ENCODE measurements around the gene SDK1. TPM values are rescaled to one million over a fixed set of nuclear protein-coding genes. Genes with fewer than 3 reads are reported as not detected.

The SDK1 gene
- total RNA-seq, 1 experiment from 2014 or later: 9.3 TPM

DNA sequence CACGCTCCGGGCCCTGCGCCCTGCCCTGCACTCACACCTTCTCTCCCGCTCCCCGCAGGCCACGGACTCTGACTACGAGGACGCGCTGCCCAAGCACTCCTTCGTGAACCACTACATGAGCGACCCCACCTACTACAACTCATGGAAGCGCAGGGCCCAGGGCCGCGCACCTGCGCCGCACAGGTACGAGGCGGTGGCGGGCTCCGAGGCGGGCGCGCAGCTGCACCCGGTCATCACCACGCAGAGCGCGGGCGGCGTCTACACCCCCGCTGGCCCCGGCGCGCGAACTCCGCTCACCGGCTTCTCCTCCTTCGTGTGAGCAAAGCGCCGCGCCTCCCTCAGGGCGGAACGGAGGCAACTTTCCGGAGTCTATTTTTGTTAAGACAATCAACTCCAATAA is 964.0 kb downstream of the SDK1 start:
- peaks cover 4% of the 10 kb centered on the region; the same call in 1 of the 2 replicates for H3K4me1 Mint-ChIP-seq
- H3K36me3 Mint-ChIP-seq: no peaks in the 10 kb centered on the region
- TF ChIP-seq PRRX2 (CRISPR knock-in tag; IDR thresholded peaks at IDR 0.05): no peak
- TF ChIP-seq, protein P1, sequence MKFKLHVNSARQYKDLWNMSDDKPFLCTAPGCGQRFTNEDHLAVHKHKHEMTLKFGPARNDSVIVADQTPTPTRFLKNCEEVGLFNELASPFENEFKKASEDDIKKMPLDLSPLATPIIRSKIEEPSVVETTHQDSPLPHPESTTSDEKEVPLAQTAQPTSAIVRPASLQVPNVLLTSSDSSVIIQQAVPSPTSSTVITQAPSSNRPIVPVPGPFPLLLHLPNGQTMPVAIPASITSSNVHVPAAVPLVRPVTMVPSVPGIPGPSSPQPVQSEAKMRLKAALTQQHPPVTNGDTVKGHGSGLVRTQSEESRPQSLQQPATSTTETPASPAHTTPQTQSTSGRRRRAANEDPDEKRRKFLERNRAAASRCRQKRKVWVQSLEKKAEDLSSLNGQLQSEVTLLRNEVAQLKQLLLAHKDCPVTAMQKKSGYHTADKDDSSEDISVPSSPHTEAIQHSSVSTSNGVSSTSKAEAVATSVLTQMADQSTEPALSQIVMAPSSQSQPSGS (CRISPR knock-in tag; IDR thresholded peaks at IDR 0.05; ENCODE audit: borderline replicate concordance, low read depth): no peak
- no peak for TF ChIP-seq NR1H2 (CRISPR knock-in tag; IDR thresholded peaks at IDR 0.05)
- no peak for TF ChIP-seq ATF1 (CRISPR knock-in tag; IDR thresholded peaks at IDR 0.05)
- no peak for TF ChIP-seq ZNF263 (CRISPR knock-in tag; IDR thresholded peaks at IDR 0.05; ENCODE audit: low read depth)
- TF ChIP-seq IRF2 (CRISPR knock-in tag; IDR thresholded peaks at IDR 0.05; ENCODE audit: borderline replicate concordance, low read depth): no peak
- TF ChIP-seq, protein P2, sequence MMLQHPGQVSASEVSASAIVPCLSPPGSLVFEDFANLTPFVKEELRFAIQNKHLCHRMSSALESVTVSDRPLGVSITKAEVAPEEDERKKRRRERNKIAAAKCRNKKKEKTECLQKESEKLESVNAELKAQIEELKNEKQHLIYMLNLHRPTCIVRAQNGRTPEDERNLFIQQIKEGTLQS (CRISPR knock-in tag; conservative IDR thresholded peaks at IDR 0.05): no peak
- TF ChIP-seq CREM (CRISPR knock-in tag; IDR thresholded peaks at IDR 0.05): no peak
- TF ChIP-seq, protein P3, sequence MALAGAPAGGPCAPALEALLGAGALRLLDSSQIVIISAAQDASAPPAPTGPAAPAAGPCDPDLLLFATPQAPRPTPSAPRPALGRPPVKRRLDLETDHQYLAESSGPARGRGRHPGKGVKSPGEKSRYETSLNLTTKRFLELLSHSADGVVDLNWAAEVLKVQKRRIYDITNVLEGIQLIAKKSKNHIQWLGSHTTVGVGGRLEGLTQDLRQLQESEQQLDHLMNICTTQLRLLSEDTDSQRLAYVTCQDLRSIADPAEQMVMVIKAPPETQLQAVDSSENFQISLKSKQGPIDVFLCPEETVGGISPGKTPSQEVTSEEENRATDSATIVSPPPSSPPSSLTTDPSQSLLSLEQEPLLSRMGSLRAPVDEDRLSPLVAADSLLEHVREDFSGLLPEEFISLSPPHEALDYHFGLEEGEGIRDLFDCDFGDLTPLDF (CRISPR knock-in tag; IDR thresholded peaks at IDR 0.05): no peak
- no peak for TF ChIP-seq ZNF671 (CRISPR knock-in tag; IDR thresholded peaks at IDR 0.05)
- TF ChIP-seq ZNF423 (CRISPR knock-in tag; IDR thresholded peaks at IDR 0.05): no peak
- TF ChIP-seq TP53 (CRISPR knock-in tag; IDR thresholded peaks at IDR 0.05): no peak
- ATAC-seq (0 out of 2 replicates have a peak, but pooled peaks have one; percentile 21), DNase-seq (ENCODE audit: low spot score) (no peak)
- H3K4me3 Mint-ChIP-seq: no peak overlapping the region
- H3K27ac Mint-ChIP-seq: no peak overlapping the region
- no peaks in the 10 kb centered on the region for H3K9me3 Mint-ChIP-seq
- ChIA-PET POLR2A (no interaction called here), CTCF (no interaction called here)
- no peaks in the 10 kb centered on the region for H3K27me3 Mint-ChIP-seq (ENCODE audit: low read depth)

DNA sequence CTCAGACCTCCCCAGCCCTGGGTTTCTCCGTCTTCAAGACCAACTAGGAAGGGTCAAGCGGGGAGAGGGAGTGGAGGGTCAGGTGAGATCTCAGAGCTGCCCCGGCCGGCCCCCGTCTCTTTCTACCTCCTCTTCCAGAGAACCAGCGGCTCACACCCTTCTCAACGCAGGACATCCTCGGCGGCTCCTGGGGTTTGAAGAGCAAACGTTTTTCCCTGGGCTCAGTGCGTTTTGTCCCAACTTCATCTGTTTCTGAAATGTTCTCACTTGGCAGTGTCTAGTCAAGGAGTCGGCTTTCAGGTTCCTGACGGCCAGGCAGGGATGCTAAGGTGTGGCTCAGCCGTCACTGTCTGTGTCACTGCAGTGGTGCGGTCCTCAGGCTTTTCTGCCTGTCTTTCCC is 964.6 kb downstream of the SDK1 start:
- no peak overlapping the region for H3K27ac Mint-ChIP-seq
- H3K27me3 Mint-ChIP-seq (ENCODE audit: low read depth): no peaks in the 10 kb centered on the region
- ATAC-seq: no peak
- DNase-seq (ENCODE audit: low spot score): no peak
- H3K36me3 Mint-ChIP-seq: no peaks in the 10 kb centered on the region
- H3K9me3 Mint-ChIP-seq: no peaks in the 10 kb centered on the region
- no peak for TF ChIP-seq ZNF138 (CRISPR knock-in tag; conservative IDR thresholded peaks at IDR 0.05)
- TF ChIP-seq, protein P4, sequence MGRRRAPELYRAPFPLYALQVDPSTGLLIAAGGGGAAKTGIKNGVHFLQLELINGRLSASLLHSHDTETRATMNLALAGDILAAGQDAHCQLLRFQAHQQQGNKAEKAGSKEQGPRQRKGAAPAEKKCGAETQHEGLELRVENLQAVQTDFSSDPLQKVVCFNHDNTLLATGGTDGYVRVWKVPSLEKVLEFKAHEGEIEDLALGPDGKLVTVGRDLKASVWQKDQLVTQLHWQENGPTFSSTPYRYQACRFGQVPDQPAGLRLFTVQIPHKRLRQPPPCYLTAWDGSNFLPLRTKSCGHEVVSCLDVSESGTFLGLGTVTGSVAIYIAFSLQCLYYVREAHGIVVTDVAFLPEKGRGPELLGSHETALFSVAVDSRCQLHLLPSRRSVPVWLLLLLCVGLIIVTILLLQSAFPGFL (CRISPR knock-in tag; IDR thresholded peaks at IDR 0.05; ENCODE audit: borderline replicate concordance): no peak
- no peak for TF ChIP-seq ETV6 (CRISPR knock-in tag; IDR thresholded peaks at IDR 0.05)
- no peak for TF ChIP-seq RELA (CRISPR knock-in tag; IDR thresholded peaks at IDR 0.05; ENCODE audit: borderline replicate concordance)
- no peak for TF ChIP-seq TCF7 (CRISPR knock-in tag; IDR thresholded peaks at IDR 0.05; ENCODE audit: low read depth)
- TF ChIP-seq ZNF317 (CRISPR knock-in tag; IDR thresholded peaks at IDR 0.05; ENCODE audit: borderline replicate concordance, low read depth): no peak
- no peak for TF ChIP-seq FOXK1 (CRISPR knock-in tag; IDR thresholded peaks at IDR 0.05)
- TF ChIP-seq TP53 (CRISPR knock-in tag; IDR thresholded peaks at IDR 0.05): no peak
- POLR2A ChIA-PET: no interaction called here
- CTCF ChIA-PET: no interaction called here
- no peak overlapping the region for H3K4me3 Mint-ChIP-seq
- peaks cover 5% of the 10 kb centered on the region; the same call in 1 of the 2 replicates for H3K4me1 Mint-ChIP-seq

DNA sequence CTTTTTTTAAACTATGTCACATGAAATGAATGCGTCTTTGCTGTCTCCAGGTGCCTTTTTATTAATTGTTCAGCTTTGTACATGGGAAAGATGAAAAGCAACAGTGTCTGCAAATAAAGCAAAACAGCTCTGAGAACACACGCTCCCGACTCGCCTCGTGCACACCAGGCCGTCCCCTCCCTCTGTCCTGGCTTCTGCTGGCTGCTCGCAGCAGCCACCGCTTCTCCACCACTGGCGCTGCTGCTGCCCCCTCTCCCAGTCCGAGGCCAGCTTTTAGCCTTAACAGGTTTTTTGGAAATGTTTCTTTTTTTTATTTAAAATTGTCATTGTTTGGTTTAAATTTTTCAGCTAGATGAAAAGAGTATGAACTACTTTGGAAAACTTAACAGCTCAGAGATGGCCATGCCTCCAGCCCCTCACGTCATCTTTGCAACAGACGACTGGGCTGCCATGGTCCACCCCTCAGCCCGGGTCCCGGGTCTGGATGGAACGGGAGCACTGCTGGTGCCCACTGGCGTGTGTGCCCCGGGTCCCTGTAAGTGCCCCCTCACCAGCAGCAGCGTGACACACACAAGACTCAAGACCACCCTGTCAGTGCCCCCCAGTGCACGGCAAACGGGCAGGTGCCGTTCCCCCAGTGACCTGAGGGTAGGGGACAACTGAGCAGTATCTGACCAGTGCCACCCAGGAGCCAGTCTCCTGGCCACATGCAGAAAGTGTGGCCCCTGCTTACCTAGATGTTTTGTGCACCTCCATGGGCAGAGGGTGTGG is 965.4 kb downstream of the SDK1 start:
- ChIA-PET POLR2A (no interaction called here), CTCF (no interaction called here)
- ATAC-seq (no peak), DNase-seq (ENCODE audit: low spot score) (no peak)
- Mint-ChIP-seq H3K27me3 (ENCODE audit: low read depth) (no peaks in the 10 kb centered on the region), H3K4me1 (peaks cover 6% of the 10 kb centered on the region; the same call in 1 of the 2 replicates), H3K36me3 (no peaks in the 10 kb centered on the region), H3K4me3 (no peak overlapping the region), H3K27ac (no peak overlapping the region), H3K9me3 (no peaks in the 10 kb centered on the region)
- no peak for TF ChIP-seq TCF7 (CRISPR knock-in tag; IDR thresholded peaks at IDR 0.05; ENCODE audit: low read depth)
- TF ChIP-seq ZNF396 (CRISPR knock-in tag; IDR thresholded peaks at IDR 0.05; ENCODE audit: borderline replicate concordance): no peak
- TF ChIP-seq NR1H2 (CRISPR knock-in tag; IDR thresholded peaks at IDR 0.05): no peak
- no peak for TF ChIP-seq ZNF423 (CRISPR knock-in tag; IDR thresholded peaks at IDR 0.05)

All from WTC11 (cell line).